SU-DHL-6 (cell line): ENCODE data around the gene TBC1D8.

Source experiments
- H2AFZ ChIP-seq: fragments of 200-600 bp; sonication (generic); 2 replicates; pipeline ENCODE4 v1.6.1; 2014; ENCODE audit warnings: low read depth, mild to moderate bottlenecking, moderate library complexity, mixed read lengths, antibody characterized with exemption, low read length; ENCODE audit not compliant: severe bottlenecking
- H3F3A ChIP-seq: fragments of 200-600 bp; shearing (Covaris generic); 2 replicates; pipeline ENCODE4 v1.6.0; 2016; ENCODE audit warnings: antibody characterized with exemption, mild to moderate bottlenecking; ENCODE audit not compliant: insufficient read depth
- H3K27ac ChIP-seq: fragments of 200-600 bp; sonication (generic); 2 replicates; pipeline ENCODE4 v1.5.1; 2016; ENCODE audit warnings: low read depth, mild to moderate bottlenecking, low read length, moderate library complexity, mixed read lengths
- H3K27me3 ChIP-seq: fragments of 200-600 bp; sonication (generic), shearing (Covaris generic); 2 replicates; pipeline ENCODE4 v1.6.0; 2014; ENCODE audit warnings: mild to moderate bottlenecking, low read length
- H3K36me3 ChIP-seq: fragments of 200-600 bp; sonication (generic); 2 replicates; pipeline ENCODE4 v1.6.1; 2014; ENCODE audit warnings: mild to moderate bottlenecking, low read length, mixed read lengths
- H3K4me2 ChIP-seq: fragments of 300-600, 200-600 bp; shearing (Covaris generic), sonication (generic); 2 replicates; pipeline ENCODE4 v1.6.0; 2014; ENCODE audit warnings: low read length, low read depth, mild to moderate bottlenecking; ENCODE audit not compliant: poor library complexity, severe bottlenecking
- H3K4me3 ChIP-seq: fragments of 200-600 bp; sonication (generic); 2 replicates; pipeline ENCODE4 v1.5.1; 2014; ENCODE audit warnings: antibody characterized with exemption, low read length, mild to moderate bottlenecking, mixed read lengths; ENCODE audit not compliant: insufficient read depth, poor library complexity, severe bottlenecking
- H3K79me2 ChIP-seq: fragments of 200-600 bp; sonication (generic); 2 replicates; pipeline ENCODE4 v1.6.1; 2014; ENCODE audit warnings: mild to moderate bottlenecking, low read length, moderate library complexity; ENCODE audit not compliant: insufficient read depth
- H3K9ac ChIP-seq: fragments of 200-600 bp; sonication (generic); 2 replicates; pipeline ENCODE4 v1.7.0; 2014; ENCODE audit warnings: mild to moderate bottlenecking, low read length
- H3K9me2 ChIP-seq: fragments of 200-600 bp; sonication (generic); replicated peaks from 2 replicates; pipeline ENCODE4 v1.6.1; 2014; ENCODE audit warnings: low read length; ENCODE audit not compliant: insufficient read depth
- H3K9me3 ChIP-seq: fragments of 200-600 bp; sonication (generic); 2 replicates; pipeline ENCODE4 v1.6.1; 2014; ENCODE audit warnings: low read length, mixed read lengths; ENCODE audit not compliant: insufficient read depth
- H4K20me1 ChIP-seq: fragments of 200-600 bp; sonication (generic); 2 replicates; pipeline ENCODE4 v1.6.1; 2014; ENCODE audit warnings: low read depth, mild to moderate bottlenecking, antibody characterized with exemption, low read length, moderate library complexity, mixed read lengths
- CTCF ChIP-seq: fragments of 200-600 bp; sonication (generic); IDR thresholded peaks from one replicate; pipeline ENCODE4 v1.5.1; 2017; ENCODE audit warnings: antibody characterized with exemption, mild to moderate bottlenecking, low read length, moderate library complexity; ENCODE audit not compliant: insufficient read depth, poor library complexity, severe bottlenecking
- EZH2phosphoT487 ChIP-seq: fragments of 200-600 bp; sonication (generic), shearing (Covaris generic); conservative IDR thresholded peaks from 2 replicates; pipeline ENCODE4 v1.6.1; 2018; ENCODE audit warnings: mild to moderate bottlenecking, antibody characterized with exemption, low read length, moderate library complexity, mixed read lengths

TBC1D8 gene

GRCh38 chr2:101007415-101008345 lies 143.5 kb downstream of the TBC1D8 start:
- peaks cover 45% of the 10 kb centered on the region for H3K36me3 ChIP-seq
- H3K4me3 ChIP-seq: no peak overlapping the region
- H3K27me3 ChIP-seq: no peaks in the 10 kb centered on the region
- no peaks in the 10 kb centered on the region; the same call in 1 of the 2 replicates for H4K20me1 ChIP-seq
- H3K4me2 ChIP-seq: no peak overlapping the region
- H3K9ac ChIP-seq: no peak overlapping the region
- no peaks in the 10 kb centered on the region for H3K9me2 ChIP-seq
- H3K79me2 ChIP-seq: peaks cover 19% of the 10 kb centered on the region
- TF ChIP-seq EZH2phosphoT487 (no peak), CTCF (no peak)
- no peak overlapping the region for H3K27ac ChIP-seq
- H3K9me3 ChIP-seq: no peaks in the 10 kb centered on the region
- H3F3A ChIP-seq: peaks cover 23% of the 10 kb centered on the region
- no peak overlapping the region for H2AFZ ChIP-seq

- H3K9me2 ChIP-seq: no peaks in the 10 kb centered on the region
- no peaks in the 10 kb centered on the region; the same call in 1 of the 2 replicates for H4K20me1 ChIP-seq
- no peak overlapping the region for H3K4me3 ChIP-seq
- no peak overlapping the region for H3K9ac ChIP-seq
- H3K36me3 ChIP-seq: peaks cover 46% of the 10 kb centered on the region
- H3K9me3 ChIP-seq: no peaks in the 10 kb centered on the region
- TF ChIP-seq EZH2phosphoT487: no peak
- no peak for TF ChIP-seq CTCF
- no peak overlapping the region for H3K4me2 ChIP-seq
- H3K79me2 ChIP-seq: peaks cover 25% of the 10 kb centered on the region
- no peak overlapping the region for H2AFZ ChIP-seq
- H3K27me3 ChIP-seq: no peaks in the 10 kb centered on the region
- peaks cover 19% of the 10 kb centered on the region for H3F3A ChIP-seq
- H3K27ac ChIP-seq: no peak overlapping the region
Measured at GRCh38 chr2:101006065-101006715, 145.0 kb downstream of the TBC1D8 start.

GRCh38 chr2:101004620-101005325 lies 146.4 kb downstream of the TBC1D8 start:
- H3F3A ChIP-seq: peaks cover 15% of the 10 kb centered on the region
- H3K4me2 ChIP-seq: no peak overlapping the region
- no peak overlapping the region for H2AFZ ChIP-seq
- H3K4me3 ChIP-seq: no peak overlapping the region
- H3K9me2 ChIP-seq: no peaks in the 10 kb centered on the region
- H3K36me3 ChIP-seq: peaks cover 44% of the 10 kb centered on the region
- H3K79me2 ChIP-seq: peaks cover 25% of the 10 kb centered on the region
- no peak for TF ChIP-seq CTCF
- TF ChIP-seq EZH2phosphoT487: no peak
- no peaks in the 10 kb centered on the region; the same call in 1 of the 2 replicates for H4K20me1 ChIP-seq
- no peak overlapping the region for H3K9ac ChIP-seq
- H3K9me3 ChIP-seq: no peaks in the 10 kb centered on the region
- H3K27me3 ChIP-seq: no peaks in the 10 kb centered on the region
- H3K27ac ChIP-seq: no peak overlapping the region
